ENCODE measurements around the gene RNGTT.

DNA sequence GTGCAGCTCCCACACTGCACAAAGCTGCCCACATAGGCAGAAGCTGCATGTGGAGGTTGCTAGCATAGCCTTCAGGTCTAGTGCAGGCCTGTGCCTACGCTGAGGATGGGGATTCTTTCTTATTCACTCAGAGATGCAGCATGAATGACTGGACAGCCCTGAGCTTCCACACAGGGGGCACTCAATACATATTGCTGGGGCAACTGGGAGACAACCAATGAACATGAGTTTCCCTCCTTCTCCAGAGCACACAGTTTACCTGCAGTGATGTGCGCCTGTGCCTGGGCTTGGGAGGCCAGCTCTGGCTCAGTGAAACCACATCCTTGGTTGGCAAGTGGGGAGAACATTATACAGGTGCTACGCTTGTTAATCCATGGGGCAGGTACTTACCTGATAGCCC lies 389.9 kb downstream of the RNGTT start:
- TF ChIP-seq POLR2AphosphoS5 (IDR thresholded peaks at IDR 0.05; ENCODE audit: borderline replicate concordance, low read depth, low read length) (no peak), EZH2 (IDR thresholded peaks at IDR 0.05) (no peak)
